8988T (cell line): ENCODE data around the gene PGLYRP4.

Experiments used
- DNase-seq: peaks from one replicate; pipeline ENCODE4 v3.0.0; 2011

PGLYRP4 gene, protein sequence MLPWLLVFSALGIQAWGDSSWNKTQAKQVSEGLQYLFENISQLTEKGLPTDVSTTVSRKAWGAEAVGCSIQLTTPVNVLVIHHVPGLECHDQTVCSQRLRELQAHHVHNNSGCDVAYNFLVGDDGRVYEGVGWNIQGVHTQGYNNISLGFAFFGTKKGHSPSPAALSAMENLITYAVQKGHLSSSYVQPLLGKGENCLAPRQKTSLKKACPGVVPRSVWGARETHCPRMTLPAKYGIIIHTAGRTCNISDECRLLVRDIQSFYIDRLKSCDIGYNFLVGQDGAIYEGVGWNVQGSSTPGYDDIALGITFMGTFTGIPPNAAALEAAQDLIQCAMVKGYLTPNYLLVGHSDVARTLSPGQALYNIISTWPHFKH

DNA sequence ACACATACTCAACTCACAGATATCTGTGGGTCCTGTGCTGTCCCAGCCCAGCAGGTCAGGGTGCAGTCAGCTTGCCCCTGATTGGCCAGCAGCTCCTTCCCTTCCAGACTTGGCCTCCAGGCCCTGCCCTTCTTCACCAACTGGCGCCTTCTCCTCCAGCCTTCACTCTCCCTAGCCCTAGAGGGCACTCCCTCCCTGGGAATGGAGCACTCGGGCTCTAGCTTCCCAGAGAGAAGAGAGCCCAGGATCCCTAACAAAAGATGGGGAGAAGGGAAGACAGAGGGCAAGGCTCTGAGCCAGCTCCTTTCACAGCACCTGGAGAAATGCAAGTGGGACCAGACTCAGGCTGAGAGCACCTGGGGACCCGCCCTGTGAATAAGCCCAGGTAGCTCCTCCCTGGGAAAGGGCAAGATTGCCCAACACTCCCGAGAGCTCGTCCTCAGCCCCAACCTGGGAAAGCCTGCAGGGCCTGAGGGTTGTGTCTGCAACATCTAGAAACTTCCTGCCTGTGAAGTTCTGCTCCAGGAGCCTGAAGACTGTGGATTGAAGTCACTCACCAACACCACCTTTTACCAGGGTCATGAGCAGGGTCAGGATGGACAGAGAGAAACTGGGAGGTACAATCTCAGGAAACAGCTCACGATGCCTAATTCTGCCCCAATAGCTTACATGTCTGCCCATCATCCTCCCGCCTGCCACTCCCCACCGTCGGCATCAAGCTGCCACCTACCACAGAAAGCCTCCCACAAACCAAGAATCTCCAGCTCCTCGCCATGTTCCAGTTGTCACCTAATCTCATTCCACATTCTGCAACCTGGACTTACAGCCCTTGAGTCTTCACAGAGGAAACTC is at the start of gene PGLYRP4:
TSS of gene PGLYRP4 (minus strand) at position 331 of the 852 bp plus-strand sequence. CDS start 909 bp downstream, outside the sequence.
- DNase-seq, result no peak

GRCh38 chr1:153397924-153398651 is 49.4 kb upstream of the PGLYRP4 start:
- DNase-seq, result no peak

DNA sequence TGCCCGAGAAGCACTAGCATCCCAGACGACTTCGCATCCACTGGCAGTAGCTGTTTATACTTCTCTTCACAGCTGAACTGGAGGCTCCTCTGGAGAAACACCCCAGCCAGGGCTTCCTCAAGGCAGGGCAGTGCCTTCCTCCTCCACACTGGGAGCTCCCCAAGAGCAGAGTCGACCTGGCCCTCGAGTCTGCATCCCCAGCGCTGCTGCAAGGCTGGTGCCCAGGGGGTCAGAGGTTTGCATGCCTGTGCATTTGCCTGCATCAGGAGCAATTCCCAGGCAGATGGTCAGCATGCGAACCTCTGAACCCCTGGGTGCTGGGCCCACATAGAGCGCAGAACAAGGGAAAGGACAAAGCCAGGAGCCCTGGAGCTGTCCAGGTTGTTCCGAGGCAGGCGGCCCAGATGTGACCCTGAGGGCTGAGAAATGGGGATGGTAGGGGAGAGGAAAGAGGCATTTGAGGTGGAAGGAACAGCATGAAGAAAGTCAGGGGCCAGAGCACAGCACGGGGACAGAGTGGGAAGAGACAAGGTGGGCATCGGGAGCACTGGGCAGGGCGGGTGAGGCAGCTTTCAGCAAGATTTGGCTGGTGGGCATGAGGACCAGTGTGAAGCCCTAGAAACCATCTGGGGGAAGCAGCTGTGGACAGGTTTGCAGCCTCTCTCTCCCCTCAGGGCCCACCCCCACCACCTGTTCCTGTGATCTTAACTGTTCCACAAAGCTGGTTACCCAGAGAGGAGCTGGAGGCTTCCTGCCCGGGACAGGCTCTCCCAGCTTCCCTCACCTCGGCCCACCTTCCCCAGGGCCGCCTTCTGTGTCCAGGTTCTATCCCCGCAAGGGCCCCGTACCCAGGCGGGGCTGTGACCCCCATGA is 48.6 kb upstream of the PGLYRP4 start:
- DNase-seq, result no peak

- DNase-seq, result no peak
Observed at GRCh38 chr1:153396461-153396860, 47.8 kb upstream of the PGLYRP4 start.

DNA sequence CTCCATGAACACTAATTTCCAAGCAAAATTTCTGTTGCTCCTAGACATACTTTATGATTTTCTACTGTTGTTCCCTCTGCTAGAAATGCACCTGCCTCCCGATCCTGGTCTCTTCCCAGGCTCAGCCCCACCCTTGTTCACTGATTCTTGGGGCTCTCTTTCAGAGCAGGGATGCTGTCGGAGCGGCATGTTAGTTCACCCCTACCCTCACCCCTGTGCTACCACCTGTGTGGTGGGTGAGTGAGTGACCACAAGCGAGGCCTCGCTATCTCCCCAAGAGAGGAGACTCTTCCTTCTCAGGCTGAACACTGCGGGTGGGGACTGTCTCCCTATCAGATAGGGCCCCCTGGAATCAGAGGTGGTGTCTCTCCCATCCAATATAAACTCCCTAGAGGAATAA is 47.1 kb upstream of the PGLYRP4 start:
- no peak for DNase-seq

GRCh38 chr1:153395136-153395685 is 46.6 kb upstream of the PGLYRP4 start:
- DNase-seq, result no peak

DNA sequence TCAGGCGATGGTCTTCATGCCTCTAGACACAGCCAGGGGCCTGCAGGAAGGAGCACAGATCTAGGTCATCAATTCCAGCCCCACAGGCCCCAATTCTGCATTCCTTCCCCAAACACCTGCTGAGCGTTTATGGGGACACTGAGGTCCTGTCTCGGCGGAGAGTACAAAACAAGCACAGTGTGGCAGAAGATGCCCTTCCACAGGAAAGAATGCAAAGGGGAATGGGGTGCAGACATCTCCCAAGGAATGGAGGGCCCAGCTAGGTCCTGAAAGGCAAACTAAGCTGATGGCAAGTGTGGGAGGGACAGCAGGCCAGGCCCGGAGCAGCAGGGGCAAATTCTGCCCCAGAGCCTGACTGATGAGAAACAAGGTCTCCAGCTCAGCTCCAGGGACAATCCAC is 45.8 kb upstream of the PGLYRP4 start:
- no peak for DNase-seq

DNA sequence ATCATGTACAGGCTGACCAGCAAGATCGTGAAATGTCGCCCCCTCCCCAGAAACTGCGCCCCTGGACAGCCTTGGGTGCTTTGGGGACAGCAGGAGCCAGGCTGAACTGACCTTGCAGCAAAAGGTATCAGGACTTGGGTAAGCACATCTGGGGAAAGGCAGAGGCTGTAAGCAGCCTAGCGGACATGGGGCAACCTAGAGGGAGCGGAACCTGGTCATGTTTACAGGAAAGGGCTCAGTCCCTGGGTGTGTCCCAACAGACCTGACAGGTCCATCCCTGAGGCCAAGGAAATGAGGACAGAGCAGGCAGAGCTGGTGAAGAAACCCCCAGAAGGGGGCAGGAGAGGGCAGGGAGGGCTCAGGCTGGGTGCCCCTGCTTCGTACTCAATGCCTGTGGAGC is 45.3 kb upstream of the PGLYRP4 start:
- no peak for DNase-seq

DNA sequence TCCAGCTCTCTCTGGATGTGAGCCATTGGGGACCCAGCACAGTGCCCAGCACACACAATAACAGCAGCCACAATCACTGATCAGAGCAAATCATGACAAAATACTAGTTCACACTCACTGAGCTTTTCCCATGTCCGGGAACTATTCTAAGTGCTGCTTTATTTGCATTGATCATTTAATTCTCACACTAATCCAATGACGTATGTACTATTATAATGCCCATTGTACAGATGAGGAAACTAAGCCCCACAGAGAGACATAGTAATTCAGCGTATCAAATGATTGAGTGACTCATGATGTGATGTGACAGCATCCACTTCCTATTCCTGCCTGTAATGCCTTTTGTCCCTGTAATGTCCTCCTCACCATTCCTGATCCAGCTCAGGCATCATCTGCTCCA is 44.2 kb upstream of the PGLYRP4 start:
- DNase-seq, result no peak

GRCh38 chr1:153392258-153392657 is 43.6 kb upstream of the PGLYRP4 start:
- DNase-seq, result no peak

DNA sequence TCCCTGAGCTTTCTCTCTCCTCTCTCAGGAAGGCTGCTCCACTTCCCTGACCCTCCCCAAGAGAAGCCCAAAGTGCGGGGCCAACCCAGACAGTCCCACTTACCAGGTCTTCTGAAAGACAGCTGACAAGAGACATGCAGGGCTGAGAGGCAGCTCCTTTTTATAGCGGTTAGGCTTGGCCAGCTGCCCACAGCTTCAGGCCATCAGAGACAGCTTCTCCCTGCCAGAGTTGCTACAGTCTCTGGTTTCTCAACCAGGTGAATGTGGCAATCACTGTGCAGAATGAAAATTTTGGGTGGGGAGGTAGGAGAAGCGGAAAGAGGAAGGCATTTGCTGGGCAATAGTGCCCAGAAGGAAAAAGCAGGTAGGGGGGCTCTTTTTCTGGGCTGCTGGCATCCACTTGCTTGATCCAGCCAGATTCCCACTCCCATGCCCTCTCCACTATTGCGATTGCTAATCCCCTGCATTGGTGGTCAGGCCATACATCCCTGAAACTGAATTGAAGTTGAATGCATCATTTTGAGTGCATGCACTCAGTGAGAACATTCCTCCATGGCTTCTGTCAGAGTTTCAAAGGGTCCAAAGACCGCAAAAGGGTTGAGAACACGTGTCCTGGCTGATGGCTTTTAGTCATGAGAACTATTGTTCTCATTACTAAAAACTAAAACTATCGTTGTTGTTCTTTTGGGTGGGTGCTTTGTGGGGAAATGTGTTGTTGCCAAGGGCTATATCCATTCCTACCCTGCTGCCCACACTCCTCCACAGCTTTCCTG is 42.5 kb upstream of the PGLYRP4 start, which contains the start of gene S100A8:
TSS of gene S100A8 (minus strand) at position 136 of the 773 bp plus-strand sequence. CDS start 538 bp downstream, outside the sequence.
- no peak for DNase-seq

DNA sequence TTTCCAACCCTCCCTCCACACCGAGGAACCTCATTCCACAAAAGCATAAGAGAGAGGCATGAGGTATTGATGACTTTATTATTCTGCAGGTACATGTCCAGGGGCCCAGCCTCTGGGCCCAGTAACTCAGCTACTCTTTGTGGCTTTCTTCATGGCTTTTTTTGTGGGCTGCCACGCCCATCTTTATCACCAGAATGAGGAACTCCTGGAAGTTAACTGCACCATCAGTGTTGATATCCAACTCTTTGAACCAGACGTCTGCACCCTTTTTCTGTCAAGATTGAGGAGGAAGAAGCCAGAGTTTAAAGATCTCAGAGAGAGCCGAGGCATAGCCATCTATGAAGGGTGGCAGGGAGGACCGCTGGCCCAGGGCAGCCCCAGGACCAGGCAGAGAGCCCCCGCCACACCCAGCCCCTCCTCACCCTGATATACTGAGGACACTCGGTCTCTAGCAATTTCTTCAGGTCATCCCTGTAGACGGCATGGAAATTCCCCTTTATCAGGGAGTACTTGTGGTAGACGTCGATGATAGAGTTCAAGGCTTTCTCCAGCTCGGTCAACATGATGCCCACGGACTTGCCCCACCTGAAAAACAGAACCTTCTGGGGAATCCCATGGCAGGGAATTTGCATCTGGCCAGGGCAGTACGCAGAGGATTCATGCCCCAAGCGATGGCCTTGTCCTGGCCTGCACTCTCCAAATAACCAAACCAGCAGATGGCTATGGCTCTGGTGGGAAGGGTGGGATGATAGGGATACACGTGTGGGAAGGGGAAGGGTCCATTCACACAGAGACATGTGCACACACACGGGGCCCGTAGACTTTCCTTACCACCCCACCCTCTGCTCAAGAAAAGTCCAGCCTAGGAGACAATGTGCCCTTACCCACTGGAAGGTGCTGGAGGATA is 41.6 kb upstream of the PGLYRP4 start:
- DNase-seq, result no peak

GRCh38 chr1:153389401-153389800 is 40.8 kb upstream of the PGLYRP4 start:
- DNase-seq, result no peak

DNA sequence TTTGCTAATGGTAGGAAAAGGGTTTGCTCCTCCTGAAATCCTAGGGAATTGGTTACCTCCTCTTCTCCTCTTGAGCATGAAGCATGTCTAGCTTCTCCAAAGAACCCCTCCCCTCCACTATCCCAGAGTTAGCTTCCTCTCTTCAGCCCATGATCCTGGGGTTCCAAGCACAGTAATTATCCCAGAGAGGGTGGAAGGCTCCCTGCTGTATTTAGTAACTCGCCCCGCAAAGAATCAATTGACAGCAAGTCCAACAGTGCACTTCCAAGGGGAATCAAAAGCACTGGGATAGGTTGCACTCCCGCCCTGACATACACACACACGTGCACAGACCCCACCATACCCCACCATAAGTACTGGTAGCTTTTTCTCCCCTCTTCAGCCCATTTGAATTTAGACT is 39.1 kb upstream of the PGLYRP4 start:
- DNase-seq, result no peak

DNA sequence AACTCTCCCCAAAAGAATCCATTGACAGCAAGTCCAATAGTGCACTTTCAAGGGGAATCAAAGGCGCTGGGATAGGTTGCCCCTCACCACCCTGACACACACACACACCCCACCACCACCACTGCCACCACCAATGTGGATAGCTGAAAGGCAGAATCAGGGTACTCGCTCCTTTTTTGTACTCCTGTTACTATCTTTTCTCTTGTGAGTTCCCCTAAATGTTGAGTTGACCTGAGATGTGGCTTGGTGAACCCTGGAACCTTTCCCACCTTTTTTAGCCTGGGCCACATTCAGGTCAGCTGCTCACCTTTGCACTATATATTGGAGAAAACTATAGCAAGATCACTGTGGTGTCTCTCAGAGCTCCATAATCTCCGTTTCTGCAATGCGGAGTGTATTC is 38.4 kb upstream of the PGLYRP4 start:
- DNase-seq, result no peak

DNA sequence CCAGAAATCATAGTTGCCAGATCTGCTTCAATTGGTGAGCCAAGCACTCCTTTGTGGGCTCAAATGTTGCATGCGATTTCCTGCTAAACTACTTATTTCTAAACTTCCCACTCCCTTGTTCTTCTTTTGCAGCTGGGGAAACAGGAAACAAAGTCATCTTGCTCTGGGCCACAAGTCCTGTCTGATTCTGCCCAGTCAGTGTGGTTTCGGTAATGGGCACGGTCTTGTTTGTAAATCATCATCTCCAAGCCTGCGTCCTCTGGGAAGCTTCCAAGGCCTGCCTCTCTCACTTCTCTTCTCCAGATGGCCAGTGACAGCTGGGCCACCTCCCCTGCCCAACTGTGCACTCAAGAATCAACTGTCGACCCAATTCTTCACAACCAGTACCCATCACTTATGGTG is 37.9 kb upstream of the PGLYRP4 start:
- DNase-seq, result no peak

DNA sequence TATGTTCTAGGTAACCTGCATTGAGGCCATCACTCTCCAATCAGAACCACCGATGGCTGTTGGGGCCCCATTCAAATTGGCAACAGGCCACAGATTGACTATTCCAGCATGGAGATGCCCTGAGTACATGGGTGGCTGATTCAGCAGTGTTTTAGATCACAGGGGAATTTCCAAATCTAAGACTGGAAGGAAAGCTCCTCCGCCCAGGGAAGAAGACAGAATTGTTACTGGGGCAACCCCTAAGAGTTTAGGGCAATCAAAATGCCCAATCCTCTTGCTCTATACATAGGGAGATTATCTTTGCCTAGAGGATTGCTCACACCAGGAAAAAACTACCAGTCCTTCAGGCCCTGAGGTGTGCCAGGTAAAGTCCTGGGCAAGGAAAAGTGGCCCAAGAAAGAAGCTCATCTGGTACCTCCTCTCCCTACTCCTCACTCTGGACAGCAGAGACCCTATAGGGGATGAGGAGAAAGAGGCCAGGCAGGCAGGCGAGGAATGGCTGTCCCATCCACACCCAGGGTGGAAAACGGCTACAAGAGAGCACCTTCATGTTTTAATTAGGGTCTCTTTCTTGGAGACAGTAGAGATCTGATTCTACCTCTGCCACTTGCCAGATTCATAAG is 36.4 kb upstream of the PGLYRP4 start:
- DNase-seq, result no peak

GRCh38 chr1:153380711-153381110 is 32.1 kb upstream of the PGLYRP4 start:
- no peak for DNase-seq

- DNase-seq, result no peak
Observed at GRCh38 chr1:153379591-153379990, 30.9 kb upstream of the PGLYRP4 start.

GRCh38 chr1:153375511-153375910 is 26.9 kb upstream of the PGLYRP4 start, which contains the start of gene S100A12:
S100A12 (minus strand) TSS chr1:153375621; CDS start chr1:153374592, 1,029 bp downstream.
- no peak for DNase-seq
